Neural cell (in vitro differentiated cells): ENCODE measurements around the gene TTC34. TPM values are rescaled to one million over a fixed set of nuclear protein-coding genes. Genes with fewer than 3 reads are reported as not detected.

ENCODE experiments used
- H2AFZ ChIP-seq: fragments of 200-600, 300-800 bp; sonication (generic), shearing (Covaris generic); 2 replicates; pipeline ENCODE4 v1.6.0; 2014; ENCODE audit warnings: low read depth, mild to moderate bottlenecking, antibody characterized with exemption, low read length, moderate library complexity
- H3F3A ChIP-seq: fragments of 200-600 bp; shearing (Covaris generic); 2 replicates; pipeline ENCODE4 v1.6.1; 2016; ENCODE audit warnings: mild to moderate bottlenecking, moderate library complexity, mixed read lengths, antibody characterized with exemption, low read length; ENCODE audit not compliant: insufficient read depth, poor library complexity, severe bottlenecking
- H3K27ac ChIP-seq: fragments of 200-600, 300-800 bp; sonication (generic), shearing (Covaris generic); 2 replicates; pipeline ENCODE4 v1.5.1; 2014; ENCODE audit warnings: mild to moderate bottlenecking, low read length, moderate library complexity
- H3K27me3 ChIP-seq: fragments of 300-800, 200-600 bp; sonication (generic), shearing (Covaris generic); 2 replicates; pipeline ENCODE4 v1.6.0; 2014; ENCODE audit warnings: mild to moderate bottlenecking, low read depth, low read length, moderate library complexity; ENCODE audit not compliant: insufficient read depth
- H3K36me3 ChIP-seq: fragments of 300-800, 200-600 bp; sonication (generic), shearing (Covaris generic); 2 replicates; pipeline ENCODE4 v1.5.1; 2014; ENCODE audit warnings: mild to moderate bottlenecking, antibody characterized with exemption, low read length, moderate library complexity; ENCODE audit not compliant: insufficient read depth
- H3K4me2 ChIP-seq: fragments of 300-800, 200-600 bp; sonication (generic), shearing (Covaris generic); 2 replicates; pipeline ENCODE4 v1.6.0; 2014; ENCODE audit warnings: mild to moderate bottlenecking, low read length
- H3K4me3 ChIP-seq: fragments of 300-800, 200-600 bp; sonication (generic), shearing (Covaris generic); 2 replicates; pipeline ENCODE4 v1.5.1; 2014; ENCODE audit warnings: mild to moderate bottlenecking, low read length, moderate library complexity
- H3K79me2 ChIP-seq: fragments of 200-600 bp; shearing (Covaris generic); replicated peaks from 2 replicates; pipeline ENCODE4 v1.6.0; 2014; ENCODE audit warnings: mild to moderate bottlenecking, low read length, moderate library complexity; ENCODE audit not compliant: insufficient read depth
- H3K9ac ChIP-seq: fragments of 300-800, 200-600 bp; sonication (generic), shearing (Covaris generic); 2 replicates; pipeline ENCODE4 v1.6.1; 2016; ENCODE audit warnings: mild to moderate bottlenecking, low read length, mixed read lengths
- H3K9me2 ChIP-seq: fragments of 200-600 bp; shearing (Covaris generic); 2 replicates; pipeline ENCODE4 v1.6.1; 2016; ENCODE audit warnings: mild to moderate bottlenecking, low read length, mixed read lengths; ENCODE audit not compliant: insufficient read depth
- H3K9me3 ChIP-seq: fragments of 200-600, 300-800 bp; sonication (generic), shearing (Covaris generic); 2 replicates; pipeline ENCODE4 v1.6.1; 2016; ENCODE audit warnings: mild to moderate bottlenecking, mixed run types, low read length, moderate library complexity, mixed read lengths
- H4K20me1 ChIP-seq: fragments of 200-600 bp; shearing (Covaris generic); 2 replicates; pipeline ENCODE4 v1.6.1; 2016; ENCODE audit warnings: mild to moderate bottlenecking, mixed run types; ENCODE audit not compliant: insufficient read depth
- EP300 ChIP-seq: fragments of 450-650 bp; conservative IDR thresholded peaks from 2 replicates; pipeline ENCODE4 v1.6.1; 2014; ENCODE audit warnings: antibody characterized with exemption, mild to moderate bottlenecking, moderate library complexity; ENCODE audit not compliant: poor library complexity, severe bottlenecking
- EZH2 ChIP-seq: fragments of 200-600, 300-800 bp; shearing (Covaris generic), sonication (generic); IDR thresholded peaks from 2 replicates; pipeline ENCODE4 v1.6.1; 2014; ENCODE audit warnings: antibody characterized with exemption, low read length, borderline replicate concordance, mild to moderate bottlenecking; ENCODE audit not compliant: insufficient read depth, poor library complexity, severe bottlenecking
- MXI1 ChIP-seq: fragments of 450-650 bp; conservative IDR thresholded peaks from 2 replicates; pipeline ENCODE4 v1.6.1; 2014; ENCODE audit warnings: antibody characterized with exemption, mild to moderate bottlenecking; ENCODE audit not compliant: poor library complexity, severe bottlenecking
- POLR2AphosphoS5 ChIP-seq: IDR thresholded peaks from 2 replicates; pipeline ENCODE4 v1.6.1; 2012
- RAD21 ChIP-seq: fragments of 450-650 bp; conservative IDR thresholded peaks from 2 replicates; pipeline ENCODE4 v1.6.1; 2014; ENCODE audit warnings: antibody characterized with exemption, mild to moderate bottlenecking, moderate library complexity
- SMC3 ChIP-seq: fragments of 450-650 bp; conservative IDR thresholded peaks from 2 replicates; pipeline ENCODE4 v1.6.1; 2014; ENCODE audit warnings: antibody characterized with exemption, mild to moderate bottlenecking, moderate library complexity; ENCODE audit not compliant: poor library complexity
- TAF1 ChIP-seq: IDR thresholded peaks from 2 replicates; pipeline ENCODE4 v1.6.1; 2012; ENCODE audit warnings: low read depth
- polyA plus RNA-seq: library from polyadenylated mRNA; depleted of rRNA; stranded (reverse); fragments of >200 nt; gene quantifications from 2 replicates; pipeline ENCODE4 v1.2.3, GENCODE V29; 2014
- TF ChIP-seq, protein P1 (sequence below): IDR thresholded peaks from 2 replicates; pipeline ENCODE4 v1.6.1; 2012; ENCODE audit warnings: borderline replicate concordance
- TF ChIP-seq, protein P2 (sequence below): fragments of 450-650 bp; IDR thresholded peaks from 2 replicates; pipeline ENCODE4 v1.5.1; 2014; ENCODE audit warnings: antibody characterized with exemption, mild to moderate bottlenecking, moderate library complexity; ENCODE audit not compliant: poor library complexity, severe bottlenecking

Gene TTC34
- polyA plus RNA-seq, 1 donor from 2014 or later, result 0.05 TPM

DNA sequence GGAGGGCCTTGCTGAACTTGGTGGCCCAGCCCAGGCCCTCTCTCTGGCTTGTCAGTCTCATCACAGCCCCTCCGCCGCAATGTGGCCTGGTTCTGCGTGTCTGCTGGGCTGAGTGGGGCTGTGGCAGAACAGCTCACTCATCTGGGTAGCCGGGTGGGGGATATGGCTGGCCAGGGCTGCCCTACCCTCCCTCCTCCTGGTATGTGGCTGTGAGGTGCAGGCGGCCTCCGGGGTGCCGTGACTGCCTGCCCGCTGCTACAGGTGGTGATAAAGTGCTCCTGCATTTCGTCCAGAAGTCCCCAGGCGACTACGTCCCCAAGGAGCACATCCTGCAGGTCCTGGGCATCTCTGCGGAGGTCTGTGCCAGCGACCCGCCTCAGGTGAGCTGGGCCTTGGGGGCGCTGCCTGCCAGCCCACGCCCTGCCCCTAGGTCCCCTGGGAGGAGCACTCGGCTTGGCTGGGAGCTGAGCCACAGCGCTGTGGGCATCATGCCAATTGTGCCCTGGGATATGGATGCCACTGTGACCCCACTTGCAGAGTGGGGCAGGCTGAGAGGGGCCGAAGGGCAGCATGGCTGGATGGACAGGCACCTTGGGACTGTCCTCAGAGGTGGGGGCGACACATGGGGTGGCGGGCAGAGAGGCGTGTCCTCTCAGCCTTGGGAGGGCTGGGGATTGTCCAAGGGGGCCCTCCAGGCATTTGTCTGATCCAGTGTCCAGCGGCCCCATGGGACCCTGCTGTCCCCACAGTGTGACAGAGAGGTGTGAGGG lies 212.6 kb downstream of the TTC34 start:
- no peaks in the 10 kb centered on the region for H3K79me2 ChIP-seq
- H3K36me3 ChIP-seq, result no peaks in the 10 kb centered on the region
- TF ChIP-seq RAD21 (no peak), POLR2AphosphoS5 (no peak), EP300 (no peak), TAF1 (no peak), MXI1 (no peak), EZH2 (no peak), SMC3 (no peak)
- TF ChIP-seq, protein P1, sequence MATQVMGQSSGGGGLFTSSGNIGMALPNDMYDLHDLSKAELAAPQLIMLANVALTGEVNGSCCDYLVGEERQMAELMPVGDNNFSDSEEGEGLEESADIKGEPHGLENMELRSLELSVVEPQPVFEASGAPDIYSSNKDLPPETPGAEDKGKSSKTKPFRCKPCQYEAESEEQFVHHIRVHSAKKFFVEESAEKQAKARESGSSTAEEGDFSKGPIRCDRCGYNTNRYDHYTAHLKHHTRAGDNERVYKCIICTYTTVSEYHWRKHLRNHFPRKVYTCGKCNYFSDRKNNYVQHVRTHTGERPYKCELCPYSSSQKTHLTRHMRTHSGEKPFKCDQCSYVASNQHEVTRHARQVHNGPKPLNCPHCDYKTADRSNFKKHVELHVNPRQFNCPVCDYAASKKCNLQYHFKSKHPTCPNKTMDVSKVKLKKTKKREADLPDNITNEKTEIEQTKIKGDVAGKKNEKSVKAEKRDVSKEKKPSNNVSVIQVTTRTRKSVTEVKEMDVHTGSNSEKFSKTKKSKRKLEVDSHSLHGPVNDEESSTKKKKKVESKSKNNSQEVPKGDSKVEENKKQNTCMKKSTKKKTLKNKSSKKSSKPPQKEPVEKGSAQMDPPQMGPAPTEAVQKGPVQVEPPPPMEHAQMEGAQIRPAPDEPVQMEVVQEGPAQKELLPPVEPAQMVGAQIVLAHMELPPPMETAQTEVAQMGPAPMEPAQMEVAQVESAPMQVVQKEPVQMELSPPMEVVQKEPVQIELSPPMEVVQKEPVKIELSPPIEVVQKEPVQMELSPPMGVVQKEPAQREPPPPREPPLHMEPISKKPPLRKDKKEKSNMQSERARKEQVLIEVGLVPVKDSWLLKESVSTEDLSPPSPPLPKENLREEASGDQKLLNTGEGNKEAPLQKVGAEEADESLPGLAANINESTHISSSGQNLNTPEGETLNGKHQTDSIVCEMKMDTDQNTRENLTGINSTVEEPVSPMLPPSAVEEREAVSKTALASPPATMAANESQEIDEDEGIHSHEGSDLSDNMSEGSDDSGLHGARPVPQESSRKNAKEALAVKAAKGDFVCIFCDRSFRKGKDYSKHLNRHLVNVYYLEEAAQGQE, result no peak
- no peaks in the 10 kb centered on the region for H3K9me3 ChIP-seq
- H3K4me2 ChIP-seq, result no peak overlapping the region
- H3K9me2 ChIP-seq, result no peaks in the 10 kb centered on the region
- H3F3A ChIP-seq, result no peaks in the 10 kb centered on the region
- no peaks in the 10 kb centered on the region for H3K27me3 ChIP-seq
- H2AFZ ChIP-seq, result no peak overlapping the region
- H3K4me3 ChIP-seq, result no peak overlapping the region
- no peak overlapping the region for H3K9ac ChIP-seq
- no peak overlapping the region for H3K27ac ChIP-seq
- no peaks in the 10 kb centered on the region for H4K20me1 ChIP-seq

DNA sequence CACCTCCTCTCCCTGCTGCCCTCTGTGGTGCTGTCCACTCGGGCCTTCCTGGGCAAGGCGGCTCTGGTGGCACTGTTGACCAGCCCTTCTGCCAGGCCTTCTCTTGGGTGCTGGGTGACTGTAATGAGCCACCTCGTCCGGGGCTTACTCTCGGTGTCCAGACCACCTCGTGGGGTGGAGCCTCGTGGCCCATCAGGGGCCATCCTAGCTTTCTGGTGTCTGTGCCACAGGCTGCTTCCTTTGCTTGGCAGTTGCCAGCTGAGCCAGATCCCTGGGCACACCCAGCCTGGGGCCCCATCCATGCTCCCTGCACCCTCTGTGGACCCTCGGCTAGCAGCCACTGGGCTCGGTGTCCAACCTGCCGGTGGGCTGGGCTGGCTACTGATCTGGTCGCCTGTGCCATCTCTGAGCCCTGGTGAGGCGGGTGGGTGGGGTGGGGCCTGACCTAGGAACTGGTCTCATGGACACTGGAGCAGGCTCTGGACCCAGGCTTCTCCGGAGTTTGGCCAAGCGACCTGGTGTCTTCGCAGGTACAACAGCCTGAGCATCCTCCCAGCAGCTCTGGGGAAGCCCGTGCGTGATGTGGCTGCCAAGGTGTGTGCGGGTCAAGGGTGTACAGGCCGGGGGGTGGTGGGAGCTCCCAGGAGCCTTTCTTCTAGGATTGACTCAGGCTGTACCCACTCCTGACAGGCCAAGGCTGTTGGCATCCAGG lies 213.5 kb downstream of the TTC34 start:
- peak overlapping the region; percentile 57 for H3K4me2 ChIP-seq
- no peak overlapping the region for H3K27ac ChIP-seq
- H3F3A ChIP-seq, result no peaks in the 10 kb centered on the region
- H2AFZ ChIP-seq, result no peak overlapping the region
- no peaks in the 10 kb centered on the region for H3K9me3 ChIP-seq
- TF ChIP-seq RAD21 (no peak), SMC3 (no peak), EZH2 (no peak), TAF1 (no peak), POLR2AphosphoS5 (no peak), MXI1 (no peak), EP300 (no peak)
- TF ChIP-seq, protein P2, sequence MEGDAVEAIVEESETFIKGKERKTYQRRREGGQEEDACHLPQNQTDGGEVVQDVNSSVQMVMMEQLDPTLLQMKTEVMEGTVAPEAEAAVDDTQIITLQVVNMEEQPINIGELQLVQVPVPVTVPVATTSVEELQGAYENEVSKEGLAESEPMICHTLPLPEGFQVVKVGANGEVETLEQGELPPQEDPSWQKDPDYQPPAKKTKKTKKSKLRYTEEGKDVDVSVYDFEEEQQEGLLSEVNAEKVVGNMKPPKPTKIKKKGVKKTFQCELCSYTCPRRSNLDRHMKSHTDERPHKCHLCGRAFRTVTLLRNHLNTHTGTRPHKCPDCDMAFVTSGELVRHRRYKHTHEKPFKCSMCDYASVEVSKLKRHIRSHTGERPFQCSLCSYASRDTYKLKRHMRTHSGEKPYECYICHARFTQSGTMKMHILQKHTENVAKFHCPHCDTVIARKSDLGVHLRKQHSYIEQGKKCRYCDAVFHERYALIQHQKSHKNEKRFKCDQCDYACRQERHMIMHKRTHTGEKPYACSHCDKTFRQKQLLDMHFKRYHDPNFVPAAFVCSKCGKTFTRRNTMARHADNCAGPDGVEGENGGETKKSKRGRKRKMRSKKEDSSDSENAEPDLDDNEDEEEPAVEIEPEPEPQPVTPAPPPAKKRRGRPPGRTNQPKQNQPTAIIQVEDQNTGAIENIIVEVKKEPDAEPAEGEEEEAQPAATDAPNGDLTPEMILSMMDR, result no peak
- TF ChIP-seq, protein P1, result no peak
- no peaks in the 10 kb centered on the region for H3K79me2 ChIP-seq
- H3K27me3 ChIP-seq, result no peaks in the 10 kb centered on the region
- no peaks in the 10 kb centered on the region for H4K20me1 ChIP-seq
- no peaks in the 10 kb centered on the region for H3K36me3 ChIP-seq
- peak overlapping the region; percentile 95 for H3K4me3 ChIP-seq
- no peaks in the 10 kb centered on the region for H3K9me2 ChIP-seq
- peak overlapping the region; percentile 85 for H3K9ac ChIP-seq
